GM19455 (cell line): Measurements from ENCODE around the gene MEA1.
"Not testable (repeated sequence)": the region's sequence is repeated elsewhere in the genome, so short reads cannot be mapped to it uniquely, and the experiment has no call there.

ENCODE experiments used
- ATAC-seq: cut with Tn5 transposase; IDR thresholded peaks from one replicate; pipeline ENCODE4 v1.9.1; 2021; ENCODE audit not compliant: unreplicated experiment

MEA1 gene

DNA sequence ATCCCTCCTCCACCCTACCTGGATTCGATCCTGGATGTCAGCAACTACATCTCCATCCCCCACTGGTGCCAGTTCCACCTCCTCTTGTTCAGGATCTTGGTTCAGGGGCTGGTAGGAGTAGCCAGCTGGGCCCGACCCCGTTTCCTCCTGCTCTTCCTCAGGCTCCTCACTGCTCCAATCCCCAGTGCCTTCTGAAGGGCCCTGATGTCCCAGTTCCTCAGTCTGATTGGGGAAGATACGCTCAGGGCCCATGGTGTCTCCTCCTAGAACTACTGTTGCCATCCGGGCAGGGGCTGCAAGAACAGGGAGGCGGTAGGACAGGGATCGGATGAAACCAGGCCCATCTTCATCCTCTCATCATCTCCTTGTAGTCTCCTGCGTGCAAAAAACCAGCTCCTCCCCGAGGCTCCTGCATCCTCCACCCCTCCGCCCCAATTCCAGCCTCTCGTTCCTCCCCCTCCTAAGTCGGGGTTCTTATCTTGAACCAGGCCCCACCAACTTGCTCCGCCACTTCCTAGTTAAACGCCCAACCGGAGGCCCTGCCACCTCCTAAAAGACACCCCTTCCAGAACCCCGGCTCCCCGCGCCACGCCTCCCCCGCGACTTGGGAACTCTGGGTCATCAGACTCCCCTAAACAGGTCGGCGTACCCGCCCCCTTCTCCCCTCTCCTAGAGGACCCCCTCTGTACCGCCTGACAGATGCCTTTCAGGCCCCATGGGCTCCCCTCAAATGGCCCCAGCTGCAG, 476 bp downstream of the MEA1 start:
- peak; percentile 14 for ATAC-seq

DNA sequence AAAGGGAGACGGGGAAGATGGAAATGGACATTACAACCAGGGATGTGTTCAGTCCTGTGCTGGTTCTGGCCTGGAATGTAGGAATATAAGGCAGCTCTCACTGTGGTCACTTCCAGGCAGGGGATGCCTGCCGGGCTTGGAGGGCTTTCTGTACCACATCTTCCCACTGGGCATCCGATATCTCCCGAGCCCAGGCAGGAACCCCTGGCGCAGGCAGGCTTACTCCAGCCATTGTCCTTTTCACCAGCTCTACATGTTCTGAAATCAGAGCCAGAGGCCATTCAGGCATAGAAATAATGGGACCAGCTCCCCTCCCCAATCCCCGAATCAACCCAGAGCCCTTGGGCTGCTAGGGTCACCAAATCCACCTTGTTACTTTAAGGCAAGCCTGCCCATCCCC, 1.4 kb downstream of the MEA1 start:
- no peak for ATAC-seq

GRCh38 chr6:43011207-43011606, 2.5 kb downstream of the MEA1 start:
- no peak for ATAC-seq

DNA sequence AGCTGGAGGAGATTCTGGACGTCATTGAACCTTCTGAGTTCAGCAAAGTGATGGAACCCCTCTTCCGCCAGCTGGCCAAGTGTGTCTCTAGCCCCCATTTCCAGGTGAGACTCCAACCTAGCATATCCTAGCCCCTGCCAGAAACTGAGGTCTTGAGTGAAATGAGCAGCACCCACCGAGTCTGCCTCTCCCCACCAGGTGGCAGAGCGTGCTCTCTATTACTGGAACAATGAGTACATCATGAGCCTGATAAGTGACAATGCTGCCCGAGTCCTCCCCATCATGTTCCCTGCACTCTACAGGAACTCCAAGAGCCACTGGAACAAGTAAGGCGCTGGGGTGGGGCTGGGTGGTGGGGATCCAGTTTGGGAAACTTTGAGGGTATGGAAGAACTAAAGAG, 4.6 kb downstream of the MEA1 start:
- no peak for ATAC-seq

DNA sequence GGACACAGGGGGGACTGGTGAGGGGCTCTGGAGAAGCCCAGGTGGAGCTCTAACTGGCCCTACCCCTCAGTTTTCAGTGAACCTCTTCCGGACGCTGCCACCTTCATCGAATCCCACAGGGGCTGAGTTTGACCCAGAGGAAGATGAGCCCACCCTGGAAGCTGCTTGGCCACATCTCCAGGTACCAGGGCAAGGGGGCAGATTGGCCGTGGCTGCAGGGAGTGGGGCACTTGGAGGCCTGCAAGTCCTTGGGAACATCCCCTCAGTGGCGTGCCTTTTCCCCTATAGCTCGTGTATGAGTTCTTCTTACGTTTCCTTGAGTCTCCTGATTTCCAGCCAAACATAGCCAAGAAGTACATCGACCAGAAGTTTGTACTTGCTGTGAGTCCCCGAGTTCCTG, 6.6 kb downstream of the MEA1 start:
- no peak for ATAC-seq

DNA sequence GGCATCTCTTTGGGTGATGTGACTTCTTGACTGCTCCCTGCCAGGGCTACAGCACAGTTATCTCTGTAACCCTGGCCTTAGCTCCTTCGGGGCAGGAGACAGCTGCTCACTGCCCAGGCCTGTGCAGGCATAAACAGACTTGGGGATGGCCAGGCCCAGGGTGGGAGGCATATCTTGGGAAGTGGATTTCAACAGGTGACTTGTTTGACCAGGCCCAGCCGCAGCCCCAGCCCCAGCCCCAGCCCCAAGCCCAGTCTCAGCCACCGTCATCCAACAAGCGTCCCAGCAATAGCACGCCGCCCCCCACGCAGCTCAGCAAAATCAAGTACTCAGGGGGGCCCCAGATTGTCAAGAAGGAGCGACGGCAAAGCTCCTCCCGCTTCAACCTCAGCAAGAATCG, 7.5 kb downstream of the MEA1 start:
- no peak for ATAC-seq

GRCh38 chr6:43005844-43006243, 7.9 kb downstream of the MEA1 start:
- no peak for ATAC-seq

DNA sequence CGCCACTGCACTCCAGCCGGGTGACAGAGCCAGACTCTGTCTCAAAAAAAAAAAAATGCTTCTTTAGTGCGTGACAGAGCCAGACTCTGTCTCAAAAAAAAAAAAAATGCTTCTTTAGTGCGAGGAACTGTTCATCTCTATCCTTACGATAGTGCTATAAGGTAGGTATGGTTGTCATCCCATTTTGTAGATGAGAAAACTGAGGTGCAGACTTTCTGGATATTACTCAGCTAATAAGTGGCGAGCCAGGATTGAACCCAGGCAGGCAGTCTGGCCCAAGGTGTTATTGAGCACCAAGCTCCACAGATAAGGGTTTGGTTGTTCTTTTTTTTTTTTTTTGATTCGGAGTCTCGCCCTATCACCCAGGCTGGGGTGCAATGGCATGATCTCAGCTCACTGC, 11.9 kb downstream of the MEA1 start:
- no peak for ATAC-seq

- not testable (repeated sequence) for ATAC-seq
Observed at GRCh38 chr6:42998205-42998604, 15.5 kb downstream of the MEA1 start.

DNA sequence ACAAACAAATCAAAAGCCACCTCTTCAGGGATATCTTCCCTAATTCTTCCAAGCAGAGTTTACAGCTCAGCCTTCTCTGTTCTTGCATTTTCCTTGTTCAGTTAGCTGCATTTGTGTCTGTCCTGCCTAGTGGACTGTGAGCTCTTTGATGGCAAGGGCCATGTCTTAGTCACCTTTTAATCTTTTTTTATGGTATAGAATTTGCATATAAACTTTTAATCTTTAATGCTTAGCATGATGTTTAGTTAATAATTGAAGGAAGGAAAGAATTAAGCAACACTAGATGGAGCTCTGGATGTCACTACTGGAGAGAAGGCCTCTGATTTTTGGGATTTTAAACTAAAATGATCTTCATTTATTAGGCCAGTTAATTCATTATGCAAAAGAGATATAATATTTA, 17.2 kb downstream of the MEA1 start:
- ATAC-seq: no peak

- no peak for ATAC-seq
Observed at GRCh38 chr6:42993445-42993844, 20.3 kb downstream of the MEA1 start.

DNA sequence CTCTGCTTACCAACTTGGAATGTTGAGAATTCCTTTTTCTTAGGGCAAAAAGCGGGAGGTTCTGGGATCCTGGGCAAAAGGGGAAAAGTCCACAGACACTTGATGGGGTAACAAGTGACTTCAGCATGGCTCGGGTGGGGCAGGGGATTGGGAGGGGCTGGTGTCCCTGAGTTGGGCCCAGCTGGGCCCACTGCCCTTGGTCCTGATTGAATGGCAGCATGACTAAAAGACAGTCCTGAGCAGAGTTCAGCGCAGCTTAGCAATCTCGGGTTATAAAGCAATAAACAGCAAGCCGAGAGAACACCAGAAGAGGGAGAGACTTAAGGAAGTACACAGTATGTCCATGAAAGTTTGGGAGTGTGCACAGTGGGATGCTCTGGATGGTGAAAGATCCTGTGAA, 23.8 kb downstream of the MEA1 start:
- no peak for ATAC-seq

DNA sequence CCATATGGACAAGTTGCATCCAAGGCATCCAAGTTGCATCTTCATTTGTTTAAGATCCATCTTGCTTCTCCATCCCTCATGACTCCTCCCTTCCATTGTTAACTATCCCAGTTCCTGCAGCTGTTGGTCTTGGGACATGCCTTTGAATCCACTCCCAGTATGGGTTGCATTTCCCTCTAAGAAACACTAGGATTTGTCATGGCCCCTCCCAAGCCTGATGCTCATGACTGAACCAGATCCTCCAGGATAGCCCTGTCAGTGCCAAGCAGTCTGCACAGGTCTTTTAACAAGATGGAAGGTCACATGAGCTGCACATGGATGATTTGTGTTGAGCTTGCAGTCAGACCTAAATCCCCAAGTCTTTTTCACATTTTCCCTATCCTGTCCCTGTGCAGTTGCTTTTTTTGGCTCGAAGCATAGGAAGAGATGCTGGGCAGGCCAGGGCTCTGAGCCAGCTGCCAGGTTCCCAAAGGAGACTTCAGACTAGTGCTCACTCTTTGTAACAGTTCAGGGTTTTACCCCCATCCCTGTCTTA, 25.2 kb downstream of the MEA1 start:
- ATAC-seq: no peak

DNA sequence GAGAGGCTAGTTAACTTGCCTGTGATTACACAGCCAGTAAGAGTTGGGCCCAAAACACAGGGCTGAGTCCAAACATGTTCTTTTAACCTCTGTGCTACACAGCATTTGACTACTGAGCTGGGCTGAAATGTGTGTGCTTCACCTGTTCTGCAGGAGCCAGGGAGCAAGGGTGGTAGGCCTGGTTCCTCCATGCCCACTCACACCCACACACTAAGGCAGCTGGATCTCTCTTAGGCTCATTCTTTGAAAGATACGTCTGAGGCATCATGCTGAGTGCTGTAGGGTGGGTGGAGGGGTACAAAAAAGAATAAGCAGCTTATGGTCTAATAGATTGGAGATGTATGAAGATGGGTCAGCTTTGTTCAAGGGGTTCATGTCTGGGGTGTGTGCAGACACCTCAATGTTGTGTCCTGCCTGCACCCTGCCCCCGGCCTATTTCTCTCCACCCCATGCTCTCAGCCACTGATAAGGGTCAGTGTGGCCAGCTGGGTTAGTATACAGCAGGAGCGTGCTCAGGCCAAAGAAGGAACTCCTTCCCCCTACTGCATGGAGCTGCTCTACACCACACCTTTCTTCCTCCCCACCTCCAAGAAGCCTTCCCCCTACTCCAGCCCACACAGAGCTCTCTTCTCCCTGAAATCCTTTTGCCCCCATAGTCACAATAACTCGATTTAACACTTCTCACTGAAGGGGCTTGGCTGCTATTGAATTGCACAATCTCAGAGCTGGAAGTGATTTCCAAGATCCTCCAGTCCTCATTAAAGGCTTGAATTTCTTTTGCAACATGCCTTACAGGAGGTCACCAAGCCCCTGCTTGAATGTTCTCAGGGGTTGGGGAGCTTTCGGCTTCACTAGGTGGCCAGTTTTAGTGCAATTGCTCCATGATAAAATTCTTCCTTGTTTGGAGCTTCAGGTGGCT, 26.0 kb downstream of the MEA1 start:
- no peak for ATAC-seq

DNA sequence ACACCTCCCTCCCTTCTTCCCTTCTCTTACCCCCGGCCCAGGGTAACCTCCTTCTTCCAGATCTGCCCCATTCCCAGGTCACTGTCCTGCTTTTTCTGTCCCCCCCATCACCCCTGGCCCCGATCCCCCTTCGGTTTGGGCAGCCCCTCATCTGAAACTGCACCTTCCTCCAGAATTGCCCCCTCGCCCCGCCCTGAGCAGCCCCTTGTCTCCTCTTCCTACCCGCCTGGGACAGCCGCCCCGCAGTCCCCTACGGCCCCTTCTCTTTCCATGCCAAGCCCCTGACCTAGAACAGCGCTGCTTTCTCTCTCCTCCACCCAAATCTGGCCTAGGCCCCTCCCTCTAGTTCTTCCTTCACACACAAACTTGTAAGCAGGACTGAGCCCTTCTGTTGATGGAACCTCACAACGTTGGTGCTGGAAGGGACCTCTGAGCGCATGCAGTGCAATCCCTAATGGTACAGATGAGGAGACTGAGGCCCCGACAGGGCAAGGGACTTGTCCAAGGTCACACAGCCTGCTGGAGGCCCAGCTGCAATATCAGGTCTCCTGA, 28.7 kb downstream of the MEA1 start:
- ATAC-seq: no peak

DNA sequence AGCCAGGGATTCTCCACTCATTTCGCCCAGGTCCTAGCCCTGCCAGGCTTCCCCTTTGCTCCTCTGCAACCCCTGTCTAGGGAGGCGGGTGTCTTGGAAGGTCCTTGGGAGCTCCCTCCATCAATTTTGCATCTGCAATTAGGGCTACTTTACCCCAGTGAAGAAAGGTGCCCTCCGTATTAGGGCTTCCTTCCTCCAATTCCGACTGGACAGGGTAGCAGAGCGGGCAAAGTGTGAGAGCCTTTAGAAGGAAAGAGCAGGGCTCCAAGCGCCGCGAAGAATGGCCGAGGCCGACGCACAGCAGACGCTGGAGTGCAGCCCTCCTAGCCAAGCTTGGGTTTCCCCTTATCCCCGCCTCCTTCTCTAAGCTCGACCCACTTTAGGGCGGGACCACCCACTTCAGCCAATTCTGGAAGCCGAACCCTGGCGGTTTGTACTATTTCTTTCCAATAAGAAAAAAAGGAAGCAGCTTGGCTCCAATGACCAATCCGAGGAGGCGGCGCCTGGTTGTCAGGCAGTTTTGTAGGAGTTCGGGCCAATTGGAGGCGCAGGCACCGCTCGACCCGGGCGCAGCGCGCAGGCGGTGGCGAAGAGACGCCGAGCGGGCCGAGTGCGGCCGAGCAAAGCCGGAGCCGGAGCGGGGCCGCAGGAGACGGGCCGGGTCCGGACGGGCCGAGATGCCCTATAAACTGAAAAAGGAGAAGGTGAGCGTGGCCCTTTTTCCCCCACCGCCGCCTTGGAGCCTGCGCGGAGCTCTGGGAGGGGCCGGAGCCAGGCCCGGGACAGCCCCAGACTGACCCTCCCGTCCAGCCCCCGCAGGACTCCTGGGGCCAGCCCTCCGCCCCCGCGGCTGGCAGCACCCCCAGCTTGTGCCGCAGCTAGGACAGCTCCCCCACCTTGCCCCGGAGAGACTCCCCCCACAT, 29.5 kb downstream of the MEA1 start, which contains the start of gene PPP2R5D:
TSS of gene PPP2R5D (plus strand) at position 570 of the 923 bp plus-strand sequence. CDS start at position 678, 108 bp downstream.
- ATAC-seq: peak; percentile 93

DNA sequence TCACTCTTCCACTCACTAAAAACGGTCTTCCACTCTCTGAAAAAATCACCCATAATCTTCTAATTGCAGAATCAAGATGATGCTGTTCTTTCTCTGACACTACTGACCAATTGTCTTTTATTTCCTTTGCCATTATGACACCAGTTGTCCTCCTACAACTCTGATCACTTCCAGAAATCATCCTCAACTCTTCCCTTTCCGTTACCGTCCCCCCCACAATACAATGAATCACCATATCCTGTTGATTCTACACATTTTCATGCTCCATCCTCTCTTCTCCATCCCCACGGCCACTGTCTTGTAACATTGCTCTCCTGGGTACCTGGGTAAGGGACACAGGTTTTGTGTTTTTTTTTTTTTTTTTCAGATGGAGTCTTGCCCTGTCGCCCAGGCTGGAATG, 31.9 kb downstream of the MEA1 start:
- ATAC-seq: no peak

DNA sequence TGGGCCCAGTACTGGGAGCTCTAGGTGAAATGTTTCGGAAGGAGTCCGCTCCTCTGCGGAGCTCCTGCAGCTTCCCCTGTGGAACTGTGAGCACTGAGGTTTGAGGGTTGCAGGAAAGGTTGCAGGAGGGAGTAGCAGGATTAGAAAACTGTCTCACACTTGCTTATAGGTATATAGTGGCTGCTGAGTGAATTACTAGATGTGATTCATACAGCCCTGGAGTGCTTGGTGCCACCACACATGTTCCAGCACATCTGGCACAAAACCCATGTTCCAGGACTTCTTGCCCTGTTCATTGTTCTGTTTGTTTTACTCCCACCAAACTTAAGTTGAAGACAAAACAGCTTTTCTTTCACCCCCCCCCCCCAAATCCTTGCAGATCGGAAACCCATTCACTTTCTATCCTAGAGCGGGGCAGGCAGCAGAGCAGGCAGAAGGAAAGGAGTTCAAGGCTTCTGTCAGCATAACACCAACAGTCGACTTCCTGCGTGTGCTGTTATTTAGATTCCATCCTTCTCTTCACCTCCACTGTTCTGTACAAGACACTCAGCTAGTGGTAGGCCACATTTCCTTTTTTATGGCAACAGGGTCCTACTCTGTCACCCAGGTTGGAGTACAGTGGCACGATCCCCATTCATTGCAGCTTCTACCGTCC, 34.1 kb downstream of the MEA1 start:
- no peak for ATAC-seq

- peak; percentile 81 for ATAC-seq
Observed at GRCh38 chr6:42978839-42979522, 34.8 kb downstream of the MEA1 start, which contains the start of gene PEX6. Gene PEX6, minus strand, starts transcription at chr6:42979181. Its CDS starts 31 bp downstream, at chr6:42979150.
